ENCODE measurements around the gene CEMIP.

The CEMIP gene

DNA sequence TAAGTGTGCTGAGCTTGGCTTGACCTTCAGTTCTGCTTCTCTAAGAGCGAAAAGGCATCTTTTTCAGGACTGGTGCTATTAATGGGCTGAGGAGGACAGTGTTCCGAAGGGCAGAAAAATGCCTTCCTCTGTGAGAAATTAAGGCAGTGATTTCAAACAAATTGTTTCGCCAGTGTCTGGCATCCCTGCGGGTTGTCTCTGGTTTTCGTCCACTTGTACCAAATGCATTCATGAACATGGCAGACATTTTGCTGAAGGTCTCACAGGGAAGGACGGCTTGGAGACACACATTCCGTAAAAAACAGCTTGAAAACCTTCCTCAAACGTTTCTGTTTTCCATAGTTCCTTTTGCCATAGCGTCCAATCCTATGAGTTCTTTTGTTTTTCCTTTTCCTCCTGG is 57.1 kb downstream of the CEMIP start:
- DNase-seq, result no peak
- in situ Hi-C loops (cut with HindIII; ENCODE audit: low pct_ligation_motif_present, low pct_unique_long_range_greater_than_20kb, low sequenced_read_pairs), result no loop called here

DNA sequence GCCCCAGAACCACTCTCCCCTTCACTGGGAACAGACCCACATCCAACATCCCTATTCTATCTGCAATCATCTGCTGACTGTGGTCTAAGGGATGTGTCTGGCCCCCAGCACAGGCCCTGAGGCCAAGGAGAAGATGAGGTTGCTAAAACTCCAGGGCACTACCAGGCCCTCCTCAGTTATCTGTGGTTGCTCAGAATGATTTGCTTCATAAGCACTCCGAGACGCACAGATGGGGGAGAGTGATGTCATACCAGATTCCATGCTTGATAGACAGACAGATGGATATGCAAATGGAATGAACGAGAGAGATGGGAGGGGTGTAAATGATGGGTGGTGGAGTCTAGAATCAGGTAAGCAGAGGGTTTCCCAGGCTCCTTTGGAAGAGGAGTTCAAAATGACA is 57.8 kb downstream of the CEMIP start:
- in situ Hi-C loops (cut with HindIII; ENCODE audit: low pct_ligation_motif_present, low pct_unique_long_range_greater_than_20kb, low sequenced_read_pairs), result no loop called here
- no peak for DNase-seq

DNA sequence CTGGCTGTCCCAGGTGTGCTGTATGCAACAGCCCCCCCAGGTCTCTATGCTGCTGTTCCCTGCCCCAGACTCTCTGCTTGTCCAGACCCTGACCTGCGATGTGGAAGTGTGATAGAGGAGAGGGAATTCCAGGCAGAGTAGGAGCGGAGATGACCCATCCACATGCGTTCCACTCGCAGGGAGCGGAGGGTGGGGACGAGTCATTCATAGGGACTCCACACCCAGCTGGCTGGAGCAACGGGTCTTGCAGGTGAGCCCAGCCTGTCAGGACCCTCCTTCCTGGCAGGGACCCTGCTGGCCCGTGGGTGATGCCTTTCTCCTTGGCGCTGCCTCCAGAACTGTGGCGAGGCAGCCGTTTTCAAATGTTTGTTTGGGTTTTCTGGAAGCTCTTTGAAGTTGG is 58.8 kb downstream of the CEMIP start:
- in situ Hi-C loops (cut with HindIII; ENCODE audit: low pct_ligation_motif_present, low pct_unique_long_range_greater_than_20kb, low sequenced_read_pairs), result no loop called here
- no peak for DNase-seq

DNA sequence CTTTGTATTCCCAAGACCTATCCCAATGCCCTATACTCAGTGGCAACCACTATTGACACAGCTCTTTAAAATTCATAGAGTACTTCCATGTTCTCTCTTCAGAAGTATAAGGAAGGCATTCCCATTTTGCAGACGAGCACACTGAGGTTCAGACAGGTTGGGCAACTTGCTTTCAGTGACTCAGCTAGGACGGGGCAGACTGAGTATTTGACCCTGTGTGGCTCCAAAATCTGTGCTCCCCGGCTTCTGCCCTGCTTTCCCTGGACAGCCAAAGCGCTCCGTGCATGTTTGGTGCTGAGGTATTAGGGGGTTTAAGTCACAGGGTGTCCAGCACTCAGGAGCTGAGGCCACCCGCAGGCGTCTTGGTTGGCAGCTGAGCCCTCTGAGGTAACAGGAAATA is 59.5 kb downstream of the CEMIP start:
- in situ Hi-C loops (cut with HindIII; ENCODE audit: low pct_ligation_motif_present, low pct_unique_long_range_greater_than_20kb, low sequenced_read_pairs), result no loop called here
- DNase-seq, result no peak

DNA sequence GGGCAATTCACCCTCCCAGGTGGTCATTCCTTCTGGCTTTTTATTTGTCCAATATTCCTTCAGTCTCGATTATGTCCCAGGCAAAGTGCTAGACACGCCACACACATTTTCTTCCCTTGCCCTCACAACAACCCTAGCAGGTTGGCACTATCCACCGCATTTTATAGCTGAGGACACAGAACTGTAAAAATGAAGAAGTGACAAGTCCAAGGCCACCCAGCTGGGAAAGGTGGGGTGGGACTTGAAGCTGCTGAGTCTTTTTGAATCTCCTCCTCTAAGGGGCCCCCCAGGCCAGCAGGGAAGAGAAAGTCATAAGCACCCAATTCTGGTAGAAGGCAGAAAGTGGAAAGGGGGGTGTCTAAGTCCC is 60.6 kb downstream of the CEMIP start:
- DNase-seq, result no peak
- in situ Hi-C loops (cut with HindIII; ENCODE audit: low pct_ligation_motif_present, low pct_unique_long_range_greater_than_20kb, low sequenced_read_pairs), result no loop called here

DNA sequence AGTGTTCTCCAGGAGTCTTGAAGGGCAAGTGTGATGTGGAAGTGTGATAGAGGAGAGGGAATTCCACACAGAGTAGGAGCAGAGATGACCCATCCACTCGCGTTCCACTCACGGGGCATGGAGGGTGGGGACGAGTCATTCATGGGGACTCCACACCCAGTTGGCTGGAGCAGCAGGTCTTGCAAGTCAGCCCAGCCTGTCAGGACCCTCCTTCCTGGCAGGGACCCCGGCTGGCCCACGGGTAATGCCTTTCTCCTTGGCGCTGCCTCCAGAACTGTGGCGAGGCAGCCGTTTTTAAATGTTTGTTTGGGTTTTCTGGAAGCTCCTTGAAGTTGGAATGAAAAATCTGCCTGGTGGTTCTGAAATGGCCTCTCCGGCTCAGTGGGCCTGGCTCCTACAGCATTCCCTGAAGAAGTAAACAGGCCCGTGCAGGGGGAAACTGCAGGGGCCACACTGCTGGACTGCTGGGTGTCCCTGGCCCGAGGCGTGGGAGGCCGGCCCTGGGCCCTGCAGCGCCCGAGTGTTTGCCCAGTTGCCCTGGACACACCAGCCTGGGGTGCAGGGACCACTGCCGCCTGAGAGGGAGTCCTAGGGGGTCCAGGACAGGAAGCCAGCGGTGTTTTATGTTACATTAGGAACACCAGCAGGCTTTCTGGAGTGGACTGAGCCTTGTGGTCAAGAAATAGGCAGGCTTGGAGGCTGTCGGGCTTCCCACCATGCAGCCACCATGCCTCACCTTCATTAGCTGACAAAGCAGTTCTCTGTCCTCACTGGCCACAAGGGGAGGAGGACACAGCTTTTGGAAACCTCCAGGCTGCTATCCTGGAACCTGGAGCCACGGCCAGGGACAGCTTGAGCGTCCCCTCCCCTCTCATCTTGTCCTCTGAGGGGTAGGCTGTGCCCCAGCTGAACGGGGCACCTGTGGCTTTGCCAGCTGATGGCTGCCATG is 61.3 kb downstream of the CEMIP start:
- in situ Hi-C loops (cut with HindIII; ENCODE audit: low pct_ligation_motif_present, low pct_unique_long_range_greater_than_20kb, low sequenced_read_pairs), result no loop called here
- no peak for DNase-seq

DNA sequence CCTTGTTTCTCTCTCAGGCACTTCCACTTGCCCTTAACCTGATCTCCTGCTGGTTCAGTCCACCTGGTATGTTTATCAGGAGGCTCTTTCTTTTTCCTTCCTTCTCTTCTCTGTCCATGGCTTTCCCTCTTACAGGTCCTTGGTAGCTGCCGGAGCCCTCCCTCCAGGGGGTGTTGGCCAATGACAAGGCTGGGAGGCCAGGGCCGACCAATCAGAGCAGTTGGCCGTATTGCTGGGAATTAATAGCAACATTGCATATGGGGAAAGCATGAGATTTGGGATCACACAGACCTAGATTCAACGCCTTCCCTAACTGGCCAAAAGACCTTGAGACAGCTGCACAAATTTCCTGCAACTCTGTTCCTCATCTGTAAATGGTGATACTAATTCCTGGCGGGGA is 62.4 kb downstream of the CEMIP start:
- in situ Hi-C loops (cut with HindIII; ENCODE audit: low pct_ligation_motif_present, low pct_unique_long_range_greater_than_20kb, low sequenced_read_pairs), result no loop called here
- no peak for DNase-seq

DNA sequence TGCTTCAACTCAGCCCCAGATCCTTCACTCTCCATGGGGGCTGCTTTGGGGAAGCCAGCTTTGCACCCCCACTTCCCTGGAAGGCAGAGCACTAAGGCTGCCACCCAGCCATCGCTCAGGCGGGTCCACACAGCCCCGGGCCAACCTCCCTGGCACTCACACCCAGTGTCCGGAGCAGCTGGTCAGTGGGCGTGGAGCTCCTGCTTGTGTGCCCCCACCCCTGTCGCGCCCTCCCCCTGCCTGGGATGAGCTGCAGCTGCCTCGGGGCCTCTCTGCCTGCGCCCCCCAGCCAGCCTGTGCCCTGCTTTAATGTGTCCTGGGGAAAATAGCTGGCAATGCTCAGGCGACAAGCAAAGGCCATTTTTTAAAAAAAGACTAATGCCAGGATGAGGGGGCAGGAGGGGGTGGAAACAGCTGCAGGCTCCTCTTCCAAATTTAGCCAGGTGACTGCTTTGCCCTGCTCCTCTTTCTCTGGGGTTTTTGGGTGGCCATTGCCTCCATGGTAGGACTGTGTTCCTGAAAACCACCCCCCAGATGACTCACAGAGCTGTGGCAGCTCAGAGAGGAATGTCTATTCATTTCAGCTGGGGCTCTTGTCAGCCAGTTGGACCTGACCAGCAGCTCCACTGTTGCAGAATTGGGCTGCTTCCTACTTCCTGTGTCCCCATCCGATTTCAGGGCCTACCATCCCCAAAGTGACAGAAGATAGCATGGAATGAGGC is 65.0 kb downstream of the CEMIP start:
- in situ Hi-C loops (cut with HindIII; ENCODE audit: low pct_ligation_motif_present, low pct_unique_long_range_greater_than_20kb, low sequenced_read_pairs), result no loop called here
- DNase-seq, result peak; percentile 18

DNA sequence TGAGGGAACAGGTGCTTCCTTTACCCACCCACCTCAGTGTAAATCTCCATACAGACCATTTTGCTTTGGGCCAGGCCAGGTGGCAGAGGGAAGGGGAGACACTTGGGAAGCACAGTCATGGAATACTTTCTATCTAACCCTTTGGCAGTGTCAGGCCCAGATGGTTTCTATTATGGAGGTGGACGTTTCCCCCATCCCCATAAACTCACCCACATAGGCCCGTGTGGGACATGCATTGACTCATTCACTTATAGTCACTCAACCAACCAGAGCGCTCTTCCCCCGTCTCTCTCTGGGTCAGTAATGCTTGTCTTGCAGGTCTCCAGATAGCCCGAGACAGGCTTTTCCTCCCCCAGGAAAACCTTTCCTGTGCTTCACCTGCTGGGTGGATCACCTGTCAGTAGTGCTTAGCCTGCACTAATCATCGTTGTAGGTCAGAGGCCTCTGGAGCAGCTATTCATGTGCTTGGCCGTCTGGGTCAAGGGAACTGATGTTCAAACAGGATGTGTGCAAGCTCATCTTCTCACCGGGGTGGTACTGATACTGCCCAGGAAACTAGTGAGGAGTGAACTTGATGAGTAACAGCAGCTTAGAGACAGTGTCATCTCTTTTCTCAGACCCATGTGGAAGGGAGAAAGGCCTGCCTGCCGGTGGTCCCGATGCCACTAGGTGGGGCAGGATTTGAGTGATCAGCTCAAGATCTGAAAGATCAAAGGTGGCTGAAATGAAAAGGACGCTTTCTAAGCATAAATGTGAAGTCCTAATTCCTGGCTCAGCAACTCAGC is 67.1 kb downstream of the CEMIP start:
- no peak for DNase-seq
- in situ Hi-C loops (cut with HindIII; ENCODE audit: low pct_ligation_motif_present, low pct_unique_long_range_greater_than_20kb, low sequenced_read_pairs), result no loop called here

DNA sequence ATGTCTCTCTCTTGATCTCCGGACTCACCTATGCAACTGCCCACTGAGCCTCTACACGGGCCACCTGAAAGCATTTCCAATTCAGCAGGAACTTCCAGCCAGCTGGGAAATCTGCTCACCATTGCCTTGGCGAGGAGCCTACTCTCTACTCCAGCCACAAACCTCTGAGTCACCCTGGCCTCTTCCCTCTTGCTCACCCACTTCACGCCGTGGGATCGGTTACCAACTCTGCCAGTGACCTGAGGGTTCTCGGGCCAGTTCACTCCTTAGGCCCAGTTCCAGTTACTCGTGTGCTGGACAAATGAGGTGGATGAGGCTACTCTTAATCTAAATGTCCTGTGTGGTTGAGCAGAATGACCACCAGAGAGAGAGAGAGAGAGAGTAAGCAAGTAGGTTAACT is 70.1 kb downstream of the CEMIP start:
- DNase-seq, result peak; percentile 91
- in situ Hi-C loops (cut with HindIII; ENCODE audit: low pct_ligation_motif_present, low pct_unique_long_range_greater_than_20kb, low sequenced_read_pairs), result no loop called here

DNA sequence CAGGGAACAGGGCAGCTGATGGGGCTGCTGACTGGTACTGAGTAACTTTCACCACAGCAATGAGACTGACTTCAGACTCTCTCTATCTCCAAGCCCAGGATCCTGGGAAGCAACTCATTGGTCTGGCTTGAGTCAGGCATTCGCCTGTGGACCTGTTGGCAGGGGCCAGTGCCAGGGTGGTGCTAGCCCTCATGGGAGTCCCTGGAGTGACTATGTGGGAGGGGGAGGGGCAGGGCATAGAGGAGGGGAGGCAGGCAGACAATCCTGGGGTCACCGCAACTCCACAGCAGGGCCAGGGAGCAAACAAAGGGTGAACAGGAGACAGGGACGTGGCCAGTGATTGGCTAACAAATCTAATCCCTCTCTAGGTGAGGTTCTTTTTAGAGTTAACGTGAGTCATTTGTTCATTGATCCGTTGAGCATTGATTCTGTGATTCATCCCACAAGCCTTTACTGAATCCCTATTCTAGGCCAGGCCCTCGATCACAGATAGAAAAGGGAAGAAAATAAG is 71.8 kb downstream of the CEMIP start:
- in situ Hi-C loops (cut with HindIII; ENCODE audit: low pct_ligation_motif_present, low pct_unique_long_range_greater_than_20kb, low sequenced_read_pairs), result no loop called here
- DNase-seq, result peak; percentile 92

DNA sequence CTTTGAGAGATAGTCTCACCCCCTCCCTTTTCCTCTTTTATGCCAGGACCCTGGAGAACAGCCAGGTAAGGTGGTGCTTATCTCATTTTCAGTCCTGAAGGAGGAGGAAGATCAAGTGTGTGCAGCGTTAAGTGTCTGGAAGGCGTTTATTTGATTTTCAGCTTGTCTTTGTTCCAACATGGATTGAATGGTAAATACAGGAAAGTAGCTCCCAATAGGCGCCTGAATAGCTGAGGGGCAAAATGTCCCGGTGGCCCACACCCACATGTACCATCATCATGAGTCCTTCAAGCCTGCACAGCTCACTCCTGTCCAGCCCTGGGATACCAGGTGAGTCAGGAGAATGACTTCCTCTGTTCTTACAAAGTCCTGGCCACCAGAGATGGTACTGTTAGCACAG is 73.5 kb downstream of the CEMIP start:
- no peak for DNase-seq
- in situ Hi-C loops (cut with HindIII; ENCODE audit: low pct_ligation_motif_present, low pct_unique_long_range_greater_than_20kb, low sequenced_read_pairs), result no loop called here

DNA sequence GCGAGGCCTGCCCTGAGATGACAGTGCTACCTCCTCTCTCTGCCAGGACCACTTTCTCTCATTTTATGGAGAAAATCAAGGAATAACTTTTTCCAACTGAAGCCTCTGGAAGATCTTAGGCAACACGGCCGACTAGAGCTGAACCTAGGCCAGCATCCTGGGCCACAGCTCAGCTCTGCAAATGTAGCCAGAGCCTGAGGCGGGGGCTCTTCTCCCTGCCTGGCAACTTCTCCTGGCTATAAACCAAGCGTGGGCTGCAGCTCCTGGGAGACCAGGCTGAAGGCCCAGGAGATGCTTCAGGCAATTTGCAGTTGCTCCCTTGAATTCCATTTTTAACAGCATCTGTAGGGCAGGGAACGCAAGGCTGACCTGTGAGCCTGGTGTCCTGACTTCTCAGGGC is 74.9 kb downstream of the CEMIP start:
- in situ Hi-C loops (cut with HindIII; ENCODE audit: low pct_ligation_motif_present, low pct_unique_long_range_greater_than_20kb, low sequenced_read_pairs), result no loop called here
- no peak for DNase-seq

DNA sequence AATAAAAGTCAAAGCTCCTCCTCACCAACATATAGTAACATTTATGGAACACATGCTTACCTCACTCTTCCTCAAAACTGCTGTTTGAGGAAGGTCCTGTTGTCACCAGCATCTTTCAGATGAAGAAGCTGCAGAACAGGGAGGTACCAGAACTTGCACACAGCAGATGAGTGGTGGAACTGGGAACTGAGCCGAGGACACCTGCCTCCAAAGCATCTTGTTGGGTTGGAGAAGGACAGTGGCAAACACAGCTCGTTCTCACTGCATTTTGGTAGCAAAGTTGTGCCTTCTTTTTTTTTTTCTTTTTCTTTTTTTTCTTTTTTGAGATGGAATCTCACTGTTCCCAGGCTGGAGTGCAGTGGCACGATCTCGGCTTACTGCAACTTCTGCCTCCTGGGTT is 76.0 kb downstream of the CEMIP start:
- no peak for DNase-seq
- in situ Hi-C loops (cut with HindIII; ENCODE audit: low pct_ligation_motif_present, low pct_unique_long_range_greater_than_20kb, low sequenced_read_pairs), result no loop called here

DNA sequence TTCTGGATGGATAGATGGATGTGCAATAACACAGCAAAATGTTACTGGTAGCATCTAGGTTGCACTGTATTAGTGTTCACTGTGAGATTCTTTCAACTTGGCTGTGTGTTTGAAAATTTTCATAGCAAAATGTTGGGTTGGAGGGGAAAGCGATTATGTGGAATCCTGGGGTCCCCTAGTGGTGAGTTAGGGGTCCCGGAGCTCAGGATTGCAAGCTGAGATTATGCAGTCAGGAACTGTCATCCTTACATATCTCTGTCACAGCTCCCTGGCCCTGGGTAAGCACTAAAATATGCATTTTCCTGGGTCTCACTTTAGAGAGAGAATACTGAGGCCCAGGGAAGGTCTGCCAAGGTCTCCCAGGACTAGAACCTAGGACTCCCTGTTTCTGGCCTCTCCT is 77.2 kb downstream of the CEMIP start:
- DNase-seq, result peak; percentile 8
- in situ Hi-C loops (cut with HindIII; ENCODE audit: low pct_ligation_motif_present, low pct_unique_long_range_greater_than_20kb, low sequenced_read_pairs), result no loop called here

DNA sequence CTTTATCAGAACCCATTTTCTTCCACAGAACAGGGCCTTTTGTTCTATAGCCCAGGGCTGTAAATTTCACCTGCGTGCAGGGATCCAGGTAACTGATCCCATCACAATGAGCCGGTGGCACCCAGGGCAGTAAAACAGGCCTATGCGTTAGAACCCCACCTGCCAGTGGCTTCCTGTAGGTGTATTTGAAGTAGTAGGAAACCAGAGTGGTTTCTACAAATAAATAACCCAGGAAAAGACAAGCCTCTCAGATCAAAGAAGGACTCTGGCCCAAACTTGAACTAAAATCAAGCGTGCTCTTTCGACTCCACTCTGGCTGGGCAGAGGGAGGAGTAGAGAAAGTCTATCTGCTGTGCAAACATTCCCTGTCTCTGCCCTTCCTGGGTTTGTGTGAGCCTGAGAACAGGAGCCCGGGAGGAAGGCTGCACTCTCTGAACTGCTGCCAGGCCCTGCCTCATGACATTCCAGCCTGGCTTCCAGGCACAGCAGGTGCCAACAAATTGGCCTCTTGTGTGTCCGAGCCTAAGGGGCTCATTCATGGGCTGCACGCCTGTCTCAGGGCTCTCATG is 77.7 kb downstream of the CEMIP start:
- in situ Hi-C loops (cut with HindIII; ENCODE audit: low pct_ligation_motif_present, low pct_unique_long_range_greater_than_20kb, low sequenced_read_pairs), result no loop called here
- DNase-seq, result peak; percentile 31

DNA sequence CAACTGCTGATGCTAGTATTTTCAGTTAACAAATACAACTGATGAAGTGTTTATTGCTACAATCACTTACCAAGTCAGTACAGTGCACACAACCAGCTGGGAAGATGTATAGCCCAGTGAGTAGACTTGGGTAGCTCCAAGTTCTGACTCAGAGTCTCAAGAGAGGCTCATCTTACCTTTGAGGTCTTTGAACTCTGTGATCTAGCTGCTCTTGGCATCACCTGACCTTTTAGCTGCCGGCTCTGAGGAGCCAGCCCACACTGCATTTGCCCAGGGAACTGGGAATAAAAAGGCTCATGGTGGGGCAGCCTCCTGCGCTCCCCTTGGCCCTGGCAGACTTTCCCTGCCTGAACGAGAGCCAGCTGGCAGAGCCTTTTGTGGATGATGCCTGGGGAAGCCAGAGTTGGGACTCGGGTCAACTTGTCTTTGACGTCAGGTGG is 82.6 kb downstream of the CEMIP start:
- no peak for DNase-seq
- in situ Hi-C loops (cut with HindIII; ENCODE audit: low pct_ligation_motif_present, low pct_unique_long_range_greater_than_20kb, low sequenced_read_pairs), result no loop called here

DNA sequence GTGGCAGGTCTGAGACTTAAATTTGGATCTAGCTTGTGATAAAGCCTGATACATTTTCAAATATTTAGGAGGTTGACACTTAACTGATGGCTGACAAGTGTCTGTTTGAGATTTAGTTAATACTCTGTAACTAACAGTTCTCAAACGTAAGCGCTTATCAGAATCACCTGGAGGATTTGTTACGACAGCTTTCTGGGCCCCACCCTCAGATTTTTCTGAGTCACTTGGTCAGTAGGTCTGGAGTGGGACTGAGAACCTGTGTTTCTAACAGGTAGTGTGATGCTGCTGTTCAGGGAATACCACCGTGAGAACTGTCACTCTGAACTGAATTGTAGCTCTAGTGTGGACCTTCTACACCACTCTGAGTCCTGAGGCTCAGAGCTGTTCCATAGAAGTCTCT is 85.5 kb downstream of the CEMIP start:
- in situ Hi-C loops (cut with HindIII; ENCODE audit: low pct_ligation_motif_present, low pct_unique_long_range_greater_than_20kb, low sequenced_read_pairs), result no loop called here

DNA sequence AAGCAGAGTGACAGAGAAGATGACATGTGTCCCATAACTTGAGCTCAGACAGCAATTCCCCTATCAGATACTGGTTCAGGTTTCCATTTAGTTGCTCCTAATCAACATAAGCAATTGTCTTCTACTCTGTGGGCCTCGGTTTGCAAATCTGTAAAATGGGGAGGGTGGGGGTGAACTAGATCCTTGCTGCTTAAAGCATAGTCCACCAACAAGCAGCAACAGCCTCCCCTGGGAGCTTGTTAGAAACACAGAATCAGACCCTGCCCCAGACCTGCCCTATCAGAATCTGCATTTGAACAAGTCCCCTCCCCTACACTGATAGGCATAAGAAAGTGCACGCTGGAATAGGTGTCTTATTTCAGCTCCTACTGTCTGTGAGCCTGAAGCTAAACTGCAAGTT is 87.8 kb downstream of the CEMIP start:
- in situ Hi-C loops (cut with HindIII; ENCODE audit: low pct_ligation_motif_present, low pct_unique_long_range_greater_than_20kb, low sequenced_read_pairs), result no loop called here
- no peak for DNase-seq

More for the DNA sequence above, 85.5 kb downstream of the CEMIP start:
- DNase-seq, result no peak
